Fibroblast of skin of left quadriceps (primary cell): ENCODE data around the gene PALLD.

Experiments used
- DNase-seq, 2 experiments: peaks; one replicate each; pipeline ENCODE4 v3.0.0-alpha.2; 2013; ENCODE audit warnings: low read depth in 2 of 2

PALLD gene

DNA sequence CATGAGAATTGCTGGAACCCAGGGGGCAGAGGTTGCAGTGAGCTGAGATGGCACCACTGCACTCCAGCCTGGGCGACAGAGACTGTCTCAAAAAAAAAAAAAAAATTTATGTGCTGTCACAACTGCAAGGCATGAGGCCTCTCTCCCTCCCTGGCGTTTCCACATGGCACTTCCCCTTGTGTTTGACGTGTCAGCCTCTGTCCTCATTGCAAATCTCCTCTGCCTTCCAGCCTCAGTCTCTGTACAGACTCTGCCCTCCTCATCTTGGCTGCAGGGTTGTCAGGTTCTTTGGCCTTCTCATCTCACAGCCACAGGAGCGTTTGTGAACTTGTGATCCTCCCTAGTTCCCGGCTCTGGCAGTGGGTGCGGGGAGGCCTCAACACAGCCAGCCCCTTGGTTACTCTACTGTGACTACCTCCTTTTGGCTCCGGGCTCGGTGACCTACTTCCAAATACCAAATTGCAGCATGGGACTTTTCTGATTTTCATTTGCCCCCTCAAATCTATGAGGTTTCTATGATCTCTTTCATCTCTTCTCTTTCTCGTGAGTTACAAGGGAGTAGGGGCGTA, 263.2 kb downstream of the PALLD start:
- DNase-seq = no peak

DNA sequence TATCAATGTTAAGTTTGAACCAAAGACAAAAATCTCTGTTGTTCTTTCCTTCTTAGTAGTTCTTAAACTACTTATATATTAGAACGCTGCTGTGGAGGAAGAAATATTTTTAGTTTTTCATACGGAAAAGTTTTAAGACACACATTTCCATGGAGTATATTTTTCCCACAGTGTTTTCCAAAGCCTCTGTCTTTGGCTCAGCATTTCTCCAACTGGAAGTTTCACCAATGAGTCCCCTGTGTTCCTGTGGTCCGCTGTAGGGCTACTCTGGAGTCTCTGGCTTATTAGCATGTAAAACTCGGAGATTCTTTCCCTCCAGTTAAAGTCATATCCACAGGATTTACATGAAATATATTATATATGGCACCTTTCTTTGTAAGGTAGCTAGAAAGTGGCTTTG, 264.2 kb downstream of the PALLD start:
- no peak for DNase-seq

DNA sequence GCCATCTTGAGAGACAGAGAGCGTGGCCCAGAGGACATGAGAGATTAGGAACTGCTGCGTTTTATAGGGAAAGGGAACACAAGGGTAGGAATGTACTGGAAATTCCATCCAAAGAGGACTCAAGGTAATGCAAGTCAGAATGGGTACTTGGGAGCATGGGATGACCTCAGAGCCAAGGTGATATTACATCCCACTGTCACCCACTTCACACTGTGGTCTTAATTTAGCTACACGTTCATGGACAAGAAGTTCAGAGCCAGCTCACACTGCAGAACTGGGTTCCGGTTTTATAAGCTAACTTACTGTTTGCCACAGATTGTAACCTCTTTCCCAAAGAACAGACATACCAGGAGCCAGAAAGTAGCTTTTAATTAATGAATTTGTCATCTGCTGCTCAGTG, 268.5 kb downstream of the PALLD start:
- no peak for DNase-seq

DNA sequence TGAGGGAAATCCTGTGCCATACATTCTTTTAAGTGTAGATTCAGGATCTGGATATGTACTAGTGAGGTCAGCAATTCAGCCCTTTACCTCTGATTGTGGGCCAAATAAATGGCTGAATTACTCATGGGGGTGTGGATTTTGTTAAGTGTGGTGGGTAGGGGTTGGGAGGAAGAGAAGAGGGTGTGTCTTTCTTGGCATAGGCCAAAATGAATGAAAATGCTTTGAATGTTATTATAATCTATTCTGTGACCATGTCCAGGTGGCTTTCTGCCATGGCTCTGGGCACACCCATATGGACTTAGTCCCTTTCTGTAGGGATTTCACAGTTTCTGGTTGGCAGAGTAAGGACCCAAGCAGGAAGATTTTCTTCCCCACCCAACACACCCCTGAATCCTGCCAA, 268.9 kb downstream of the PALLD start:
- DNase-seq = no peak

DNA sequence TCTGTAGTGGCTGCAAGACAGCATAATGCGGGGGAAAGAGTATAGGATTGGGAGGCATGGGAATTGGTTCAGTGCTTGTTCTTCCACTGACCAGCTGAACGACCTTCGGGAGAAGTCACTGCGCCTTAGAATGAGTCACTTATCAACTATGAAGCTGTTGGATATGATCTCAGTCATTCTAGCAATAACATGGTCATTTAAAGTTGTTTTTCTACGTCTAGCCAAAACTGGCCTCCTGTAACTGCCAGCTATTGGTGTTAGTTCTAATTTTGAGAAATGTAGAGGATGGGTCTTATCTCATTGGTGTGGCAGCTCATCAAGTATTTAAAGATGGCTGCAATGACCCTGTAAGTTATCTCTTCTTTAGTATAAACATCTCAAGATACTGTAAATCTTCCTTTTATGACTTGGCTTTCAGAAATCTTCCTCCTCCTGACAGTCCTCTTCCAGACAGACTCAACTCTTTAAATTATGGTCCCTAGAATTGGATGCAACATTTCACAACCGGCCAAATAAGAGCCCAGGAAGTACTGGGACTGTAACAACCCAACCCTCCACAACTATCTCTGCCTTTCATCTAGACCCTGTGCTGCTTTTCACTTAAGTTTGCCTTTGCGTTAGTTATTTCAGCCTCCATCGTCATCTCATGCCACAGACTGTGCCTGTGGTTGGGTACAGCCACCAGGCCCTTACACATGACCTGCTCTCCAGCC, 269.9 kb downstream of the PALLD start:
- DNase-seq = no peak

DNA sequence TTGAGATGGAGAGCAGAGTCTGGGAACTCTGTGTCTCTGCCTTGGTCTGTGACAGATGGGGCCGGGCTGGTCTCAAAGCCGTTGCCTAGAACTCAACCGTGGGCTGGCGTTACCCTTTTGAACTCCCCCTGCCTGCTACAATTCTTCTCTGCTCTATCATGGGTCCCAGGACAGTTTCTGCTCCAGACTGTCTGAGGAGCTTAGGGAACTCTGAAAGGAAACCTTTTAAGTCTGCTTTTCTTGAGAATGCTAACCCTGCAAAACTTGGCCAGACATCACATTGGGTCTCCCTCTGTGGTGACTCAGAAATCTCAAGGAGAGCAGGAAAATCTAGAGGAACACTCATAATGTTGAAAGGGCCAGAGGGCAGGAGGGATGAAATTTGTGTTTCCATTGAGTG, 272.6 kb downstream of the PALLD start:
- no peak for DNase-seq

DNA sequence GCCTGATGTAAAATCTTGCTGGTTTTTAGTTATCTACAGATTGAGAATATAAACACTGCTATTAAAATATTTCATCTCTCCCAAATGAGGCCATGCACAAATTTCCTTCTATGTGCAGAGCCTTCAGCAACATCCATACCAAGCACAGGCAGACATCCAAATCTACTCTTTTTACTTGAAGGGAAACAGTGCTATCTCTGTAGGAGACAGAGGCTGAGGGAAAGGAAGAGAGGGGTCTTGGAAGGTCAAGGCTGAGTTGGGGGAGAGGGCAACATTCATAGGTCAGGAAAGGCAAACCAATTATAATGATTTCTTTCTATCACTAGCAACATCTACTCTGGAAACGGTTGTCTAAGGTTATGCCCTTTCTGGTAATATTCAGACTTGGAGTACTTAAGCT, 273.0 kb downstream of the PALLD start:
- DNase-seq = no peak

DNA sequence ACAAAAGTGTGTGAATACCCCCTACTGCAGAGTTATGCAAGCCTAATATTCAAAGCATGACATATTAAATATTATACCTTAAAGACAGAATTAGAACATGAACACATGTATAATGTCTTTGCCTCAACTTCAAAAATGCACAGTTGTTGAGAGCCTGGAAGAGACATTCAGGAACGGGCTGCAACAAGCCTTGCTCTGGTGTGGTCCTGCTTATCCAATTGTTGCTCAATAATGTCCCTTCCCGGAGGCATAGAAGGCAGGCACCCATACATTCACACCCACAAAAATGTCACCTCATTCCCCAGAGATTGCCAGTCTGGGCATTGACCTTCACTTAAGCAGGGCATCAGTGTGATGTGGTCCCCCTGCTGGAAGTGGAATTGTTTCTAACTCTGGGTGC, 274.4 kb downstream of the PALLD start:
- DNase-seq = no peak

DNA sequence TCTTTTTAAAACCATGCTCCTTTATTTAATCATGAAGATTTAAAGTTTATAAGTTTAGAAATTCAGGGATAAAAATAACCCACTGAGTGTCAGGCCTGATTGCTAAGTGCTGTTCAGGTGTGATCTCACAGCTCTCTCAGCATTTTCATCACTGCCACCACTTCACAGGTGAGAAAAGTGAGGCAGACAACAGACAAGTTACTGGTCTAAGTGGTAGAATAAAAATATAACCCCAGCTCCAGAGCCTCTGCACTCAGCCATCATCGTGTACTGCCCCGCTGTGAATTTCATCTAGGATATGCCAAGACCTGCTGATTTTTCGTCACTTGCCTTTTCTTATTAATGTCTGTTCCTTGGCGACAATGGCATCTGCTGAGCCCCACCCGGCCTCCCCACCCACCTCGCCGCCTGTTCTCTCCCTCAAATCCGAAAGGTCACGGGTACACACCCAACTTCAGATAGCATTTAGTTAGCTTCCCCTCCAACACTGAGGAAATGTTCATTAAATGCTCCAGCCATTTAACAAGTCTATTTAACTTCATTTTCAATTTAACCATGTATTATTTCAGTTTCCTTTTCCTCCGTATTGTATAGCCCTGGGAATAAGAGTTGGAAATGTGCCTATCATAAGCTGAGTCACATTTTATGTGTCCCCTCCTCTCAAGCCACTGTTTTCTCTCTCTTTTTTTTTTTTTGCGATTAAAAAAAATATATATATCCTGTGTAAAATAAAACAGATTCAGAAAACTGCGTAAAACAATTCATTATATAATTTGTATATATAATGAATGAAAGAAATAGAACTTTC, 276.7 kb downstream of the PALLD start:
- DNase-seq = no peak

DNA sequence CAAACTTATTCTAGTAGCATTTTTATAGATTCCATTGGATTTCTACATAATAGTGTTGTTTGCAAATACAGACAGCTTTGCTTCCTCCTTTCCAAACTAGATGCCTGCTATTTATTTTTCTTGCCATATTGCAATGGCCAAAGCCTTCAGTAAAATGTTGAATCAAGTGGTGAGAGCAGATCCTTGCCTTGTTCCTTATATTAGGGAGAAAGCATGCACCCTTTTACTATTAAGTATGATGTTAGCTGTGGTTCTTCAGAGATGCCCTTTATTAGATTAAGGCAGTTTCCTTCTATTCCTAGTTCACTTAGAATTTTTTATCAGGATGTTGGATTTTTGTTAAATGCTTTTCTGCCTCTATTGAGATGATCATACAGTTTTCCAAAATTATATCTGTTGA, 279.5 kb downstream of the PALLD start:
- DNase-seq = no peak

DNA sequence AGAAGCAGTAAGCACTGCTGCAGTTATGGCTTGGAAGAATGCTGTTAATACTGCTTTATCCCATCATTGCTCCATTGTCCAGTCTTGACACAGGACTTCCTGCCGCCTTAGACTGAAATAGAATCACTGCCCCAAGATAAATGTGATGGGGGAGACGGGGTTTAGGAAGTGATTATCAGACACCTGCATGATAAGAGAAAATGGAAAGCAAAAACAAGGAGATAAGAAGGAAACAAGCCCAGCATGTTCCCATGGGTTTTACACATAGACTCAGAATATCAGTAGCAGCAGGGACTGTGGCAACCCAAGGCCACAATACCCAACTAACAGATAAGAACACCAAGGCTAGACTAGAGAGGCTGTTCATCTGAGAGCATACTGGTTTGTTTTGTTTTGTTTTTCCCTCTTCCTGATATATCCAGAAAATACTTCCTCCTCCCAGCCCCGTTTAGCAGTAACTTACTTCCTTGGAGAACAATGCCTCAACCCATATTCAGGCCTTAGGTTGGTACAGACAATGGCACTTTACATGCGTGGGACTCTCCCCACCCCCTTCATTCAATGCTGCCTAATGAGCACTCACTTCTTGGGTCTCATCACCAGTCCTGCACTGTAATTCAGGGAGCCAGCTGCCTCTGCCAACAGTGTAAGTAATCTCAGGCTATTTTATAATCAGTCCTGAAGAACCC, 280.6 kb downstream of the PALLD start:
- DNase-seq = no peak

DNA sequence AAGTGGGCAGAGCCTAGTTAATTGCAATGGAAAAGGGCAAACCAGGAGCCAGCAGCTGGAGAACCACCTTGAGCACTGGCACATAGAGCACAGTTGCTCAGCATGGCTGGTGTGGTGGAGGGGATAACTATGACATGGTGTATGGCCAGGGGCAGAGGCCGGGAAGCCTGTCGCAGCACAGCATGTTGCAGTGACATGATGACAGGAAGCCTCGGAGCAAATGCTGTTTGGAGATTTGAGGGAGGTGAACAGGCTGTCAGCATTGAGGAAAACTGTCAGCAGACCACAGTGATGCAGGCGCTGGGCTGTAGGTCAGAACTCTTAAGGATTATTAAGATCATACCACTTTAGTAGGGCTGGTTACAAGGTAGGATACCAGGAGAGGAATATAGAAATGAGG, 284.5 kb downstream of the PALLD start:
- DNase-seq = no peak

DNA sequence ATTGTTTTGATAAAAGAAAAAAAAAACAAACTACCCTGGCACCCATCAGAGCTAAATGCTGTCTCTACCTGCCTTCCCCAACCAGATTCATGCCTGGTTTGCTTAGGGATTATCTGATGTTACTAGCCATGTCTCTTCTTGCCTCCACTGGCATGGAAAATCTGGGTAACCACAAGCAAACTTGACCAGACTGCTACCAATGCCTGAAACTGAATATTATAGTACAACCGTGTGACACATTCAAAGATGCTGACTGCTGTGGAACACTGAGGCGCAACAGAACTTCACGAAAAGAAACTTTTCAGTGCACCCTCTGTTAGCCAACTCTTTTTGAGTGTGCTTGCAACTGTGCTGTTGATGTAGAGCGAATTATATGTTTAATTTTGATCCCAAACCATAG, 285.1 kb downstream of the PALLD start:
- DNase-seq = no peak

DNA sequence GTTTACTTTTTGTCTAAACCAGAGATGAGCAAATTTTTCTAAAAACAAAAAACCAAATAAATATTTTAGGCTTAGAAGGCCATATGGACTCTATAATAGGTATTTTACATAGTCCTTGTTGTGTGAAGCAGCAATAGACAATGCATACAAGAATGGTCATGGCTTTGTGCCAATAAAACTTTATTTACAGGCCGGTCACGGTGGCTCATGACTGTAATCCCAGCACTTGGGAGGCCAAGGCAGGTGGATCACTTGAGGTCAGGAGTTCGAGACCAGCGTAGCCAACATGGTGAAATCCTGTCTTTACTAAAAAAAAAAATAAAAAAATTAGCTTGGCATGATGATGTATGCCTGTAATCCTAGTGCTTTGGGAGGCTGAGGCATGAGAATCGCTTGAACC, 285.6 kb downstream of the PALLD start:
- no peak for DNase-seq

DNA sequence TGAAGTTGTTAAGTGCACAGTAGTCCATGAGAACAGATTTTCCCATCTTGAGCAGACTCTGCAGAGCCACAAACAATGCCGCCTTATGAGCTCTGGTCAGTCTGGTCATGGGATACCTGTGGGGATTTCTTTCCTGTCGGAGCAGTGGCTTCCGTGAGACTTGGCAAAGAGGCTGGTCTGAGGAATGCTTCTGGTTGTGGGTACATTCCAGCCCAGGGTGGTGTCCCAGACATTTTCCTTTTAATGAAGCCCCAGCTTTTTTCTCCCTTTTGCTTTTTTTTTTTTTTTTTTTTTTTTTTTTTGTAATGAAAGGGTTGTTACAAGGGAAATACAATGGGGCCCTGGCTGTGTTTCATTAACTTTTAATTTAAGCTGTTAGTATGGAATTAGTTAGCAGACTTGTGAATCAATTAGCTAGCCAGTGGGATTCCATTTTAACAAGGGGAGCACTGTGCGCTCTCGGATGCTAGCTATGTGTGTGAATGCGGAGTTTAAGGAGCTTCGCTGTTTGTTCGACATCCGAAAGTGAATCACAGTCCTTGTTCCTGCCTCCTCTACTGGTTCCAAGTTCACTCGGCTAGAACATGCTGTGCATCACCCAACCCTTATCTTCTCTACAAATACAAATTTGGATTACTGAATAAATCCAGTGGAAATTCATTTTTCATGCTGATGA, 288.1 kb downstream of the PALLD start:
- DNase-seq = no peak

DNA sequence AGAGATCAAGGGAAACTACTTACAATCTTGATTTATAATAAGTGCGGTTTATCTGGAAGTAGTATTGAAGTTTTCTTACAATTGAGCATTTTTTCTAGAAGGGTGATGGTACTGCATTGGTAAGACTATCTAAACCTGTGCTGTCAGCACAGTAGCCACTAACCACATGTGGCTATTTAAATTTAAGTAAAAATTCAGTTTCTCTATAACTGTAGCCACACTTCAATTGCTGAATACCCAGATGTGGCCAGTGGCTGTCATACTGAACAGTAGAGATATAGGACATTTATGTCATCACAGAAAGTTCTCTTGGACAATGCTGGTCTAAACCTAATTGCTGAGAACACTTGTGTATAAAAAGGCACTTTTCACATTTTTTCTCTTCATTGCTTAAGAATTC, 290.5 kb downstream of the PALLD start:
- DNase-seq = no peak

DNA sequence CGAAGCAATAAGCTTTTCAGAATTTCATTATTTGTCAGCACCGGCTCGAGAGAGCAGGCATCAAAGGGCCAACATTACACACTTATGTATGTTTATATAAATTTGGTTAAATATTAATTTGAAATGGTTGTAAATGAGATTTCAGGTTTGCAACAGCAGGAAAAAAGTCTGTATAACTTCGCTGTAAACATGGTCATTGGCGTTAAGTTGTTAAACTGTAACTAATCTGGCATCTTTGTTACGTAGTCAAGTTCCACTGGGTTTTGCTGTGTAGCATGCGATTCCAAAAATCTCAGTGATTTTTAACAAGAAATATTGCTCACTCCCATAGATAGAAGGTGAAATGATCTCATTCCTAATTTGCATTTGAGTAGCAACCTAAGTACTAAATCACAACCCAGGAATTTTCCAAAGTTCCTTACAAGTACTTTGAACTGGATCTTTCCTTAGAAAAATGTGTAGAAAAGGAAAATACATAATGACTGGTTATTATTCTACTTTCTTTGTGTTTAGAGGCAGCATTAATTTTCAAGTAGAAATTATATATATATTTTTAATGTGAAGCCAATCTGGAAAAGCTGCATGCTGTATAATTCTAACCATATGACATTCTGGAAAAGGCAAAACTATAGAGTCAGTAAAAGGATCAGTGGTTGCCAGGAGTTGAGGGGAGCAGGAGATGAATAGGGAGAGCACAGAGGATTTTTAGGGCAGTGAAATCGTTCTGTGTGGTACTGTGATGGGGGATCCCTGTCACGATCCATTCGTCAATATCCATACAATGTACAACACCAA, 291.1 kb downstream of the PALLD start:
- DNase-seq = no peak

DNA sequence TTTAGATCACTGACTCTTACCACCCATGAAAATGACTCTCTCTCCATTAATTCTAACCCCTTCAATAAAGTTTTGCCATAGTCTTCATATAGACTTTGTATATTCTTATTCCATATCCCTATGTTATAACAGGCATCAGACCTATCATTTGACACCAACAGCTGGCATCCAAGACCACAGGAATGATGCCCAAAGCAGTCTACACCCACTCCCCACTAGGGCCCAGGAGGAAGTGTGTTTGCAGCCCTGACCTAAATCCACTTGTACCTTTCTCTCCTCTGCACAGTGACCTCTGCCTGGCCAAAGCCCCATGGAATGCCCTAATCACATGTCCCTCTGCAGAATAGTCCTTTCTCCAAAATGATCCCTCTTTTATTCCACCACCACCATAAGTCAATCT, 294.0 kb downstream of the PALLD start:
- DNase-seq = no peak

DNA sequence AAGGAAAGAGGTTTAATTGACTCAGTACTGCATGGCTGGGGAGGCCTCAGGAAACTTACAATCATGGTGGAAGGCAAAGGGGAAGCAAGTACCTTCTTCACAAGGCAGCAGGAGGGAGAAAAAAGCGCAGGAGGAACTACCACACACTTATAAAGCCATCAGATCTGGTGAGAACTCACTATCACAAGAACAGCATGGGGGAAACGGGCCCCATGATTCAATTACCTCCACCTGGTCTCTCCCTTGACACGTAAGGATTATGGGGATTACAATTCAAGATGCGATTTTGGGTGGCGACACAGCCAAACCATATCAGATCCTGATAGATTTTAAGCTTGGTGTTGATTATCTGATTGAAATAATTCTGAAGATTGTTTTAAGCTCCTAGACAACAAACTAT, 294.5 kb downstream of the PALLD start:
- DNase-seq = no peak

DNA sequence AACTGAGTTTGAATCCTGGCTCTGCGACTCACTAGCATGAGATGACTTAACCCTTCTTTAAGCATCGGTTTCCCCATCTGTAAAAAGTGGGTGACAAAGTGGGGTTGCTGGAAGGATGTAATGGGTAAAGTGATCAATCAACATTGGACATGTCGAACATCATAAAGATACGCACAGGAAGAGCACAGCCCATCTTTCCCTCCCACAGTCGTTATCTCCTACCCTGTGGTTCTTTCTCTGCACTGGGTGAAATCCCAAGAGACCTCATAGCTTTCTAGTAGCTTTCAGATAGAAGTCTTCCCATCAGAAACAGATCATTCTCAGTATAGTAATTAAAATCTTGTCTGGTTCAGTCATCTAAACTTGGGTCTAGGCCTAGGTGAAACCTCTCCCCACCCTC, 296.7 kb downstream of the PALLD start:
- no peak for DNase-seq

DNA sequence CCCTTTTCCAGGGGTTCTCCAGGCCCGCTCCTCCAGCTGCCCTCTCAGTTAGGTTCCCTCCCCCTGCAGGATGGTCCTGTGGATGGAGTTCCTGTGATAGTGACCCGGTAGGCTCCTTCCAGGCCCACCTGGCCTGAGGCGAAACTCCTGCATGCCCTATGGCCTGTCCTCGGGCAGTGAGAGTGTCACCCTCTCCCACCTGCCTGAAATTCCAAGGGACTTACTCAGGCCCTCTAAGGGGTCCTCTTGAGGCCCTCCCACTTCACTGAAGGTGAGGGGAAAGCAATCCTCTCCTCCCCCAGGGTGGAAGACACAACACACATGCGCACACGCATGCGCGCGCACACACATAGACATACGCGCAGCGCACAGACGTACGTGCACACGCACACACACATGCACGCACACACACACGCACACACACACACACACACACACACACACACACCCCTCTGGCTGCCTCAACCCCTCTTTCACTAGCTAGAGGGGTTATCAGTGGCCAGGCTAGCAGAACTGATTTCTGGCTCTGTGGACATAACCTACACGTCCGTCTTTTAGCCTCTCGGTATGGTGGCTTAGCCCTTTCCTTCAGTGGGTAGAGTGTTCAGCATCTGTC, 297.3 kb downstream of the PALLD start:
- DNase-seq = no peak
